ENCODE data around the gene PPM1M. TPM values are rescaled to one million over a fixed set of nuclear protein-coding genes. Genes with fewer than 3 reads are reported as not detected.

PPM1M gene
- total and polyA plus RNA-seq, 10 of the 15 experiments (the other 5 are each of a cell fraction or from before 2014, with no cell fraction given): 7.3 to 24.8 (median 15.8) TPM

- TF ChIP-seq SKIL (IDR thresholded peaks at IDR 0.05; ENCODE audit: low read depth, poor library complexity, severe bottlenecking) (no peak), PBX3 (IDR thresholded peaks at IDR 0.05; ENCODE audit: insufficient replicate concordance, low read depth, low read length) (peak; percentile 68), ZBTB11 (CRISPR knock-in tag; IDR thresholded peaks at IDR 0.05) (no peak), SMAD5 (IDR thresholded peaks at IDR 0.05; ENCODE audit: low read depth) (no peak), YY1 (IDR thresholded peaks at IDR 0.05; ENCODE audit: low read depth, low read length) (0 out of 2 replicates have a peak, but pooled peaks have one; percentile 29), LARP7 (IDR thresholded peaks at IDR 0.05) (peak; percentile 86), HDAC6 (IDR thresholded peaks at IDR 0.05; ENCODE audit: unreplicated experiment) (no peak), BRCA1 (IDR thresholded peaks at IDR 0.05; ENCODE audit: low read depth, low read length) (no peak), SPI1 (IDR thresholded peaks at IDR 0.05; ENCODE audit: borderline replicate concordance, insufficient read depth, low read depth, low read length) (no peak), NFYB (IDR thresholded peaks at IDR 0.05; ENCODE audit: insufficient read depth, low read depth, low read length) (no peak)
Measured at GRCh38 chr3:52245322-52246263, at the start of gene PPM1M (continued).
